WTC11 (cell line): ENCODE results near the gene KRR1.
A peak's percentile ranks its signal among the peaks of the same experiment; 100 is the strongest.

Source experiments
- CREB1 ChIP-seq: sonication (generic); formaldehyde crosslinking; IDR thresholded peaks from 2 replicates; pipeline ENCODE4 v1.8.0; 2023; ENCODE audit warnings: mild to moderate bottlenecking, missing genetic modification reagents
- CREM ChIP-seq: sonication (generic); formaldehyde crosslinking; IDR thresholded peaks from 2 replicates; pipeline ENCODE4 v1.8.1; 2022; ENCODE audit warnings: mild to moderate bottlenecking, missing genetic modification reagents, moderate library complexity
- CTCF ChIP-seq: fragments of 200-600 bp; IDR thresholded peaks from 2 replicates; pipeline ENCODE4 v1.8.0; 2022; ENCODE audit warnings: antibody characterized with exemption
- MAX ChIP-seq: sonication (generic); formaldehyde crosslinking; IDR thresholded peaks from 2 replicates; pipeline ENCODE4 v1.8.0; 2022; ENCODE audit warnings: mild to moderate bottlenecking, missing genetic modification reagents
- NFYB ChIP-seq: sonication (generic); formaldehyde crosslinking; conservative IDR thresholded peaks from 2 replicates; pipeline ENCODE4 v1.8.0; 2022; ENCODE audit warnings: low read depth, missing genetic modification reagents
- PRRX2 ChIP-seq: fragments of 250-450 bp; sonication (Bioruptor Pico); IDR thresholded peaks from 2 replicates; pipeline ENCODE4 v1.8.0; 2021; ENCODE audit warnings: mild to moderate bottlenecking
- TF ChIP-seq, protein P1 (sequence below): sonication (generic); formaldehyde crosslinking; IDR thresholded peaks from 2 replicates; pipeline ENCODE4 v1.8.1; 2023; ENCODE audit warnings: mild to moderate bottlenecking, missing genetic modification reagents

DNA sequence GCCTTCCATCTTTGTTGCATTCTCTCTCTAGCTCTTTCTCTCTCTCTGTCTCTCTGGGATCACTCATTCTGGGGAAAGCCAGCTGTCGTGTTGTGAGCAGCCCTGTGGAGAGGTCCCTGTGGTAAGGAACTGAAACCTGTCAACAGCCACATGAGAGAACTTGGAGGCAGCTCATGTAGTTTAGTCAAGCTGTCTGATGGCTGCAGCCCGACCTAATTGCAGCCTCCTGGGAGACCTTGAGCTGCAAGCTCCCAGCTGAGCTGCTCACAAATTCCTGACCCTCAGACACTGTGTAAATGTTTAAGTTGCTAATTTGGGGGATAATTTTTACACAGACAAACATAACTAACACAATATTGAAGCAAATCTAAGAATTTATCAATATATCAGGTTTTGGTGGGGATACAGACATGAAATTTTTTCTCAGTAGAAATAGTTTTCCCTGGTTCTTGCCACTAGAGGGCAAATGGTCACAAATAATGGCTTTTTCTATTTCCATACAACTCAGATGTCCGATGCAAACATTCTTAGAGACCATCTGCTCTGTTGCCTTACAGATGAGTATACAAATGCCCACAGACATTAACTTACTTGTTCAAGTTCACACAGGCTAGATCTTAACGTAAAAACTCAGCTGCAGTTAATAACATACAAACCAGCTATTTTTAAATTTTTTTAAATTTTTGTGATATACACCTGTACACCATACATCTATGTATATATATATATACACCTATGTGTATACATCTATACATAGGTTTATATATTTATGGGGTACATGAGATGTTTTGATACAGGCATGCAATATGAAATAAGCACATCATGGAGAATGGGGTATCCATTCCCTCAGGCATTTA lies 15.5 kb upstream of the KRR1 start:
- TF ChIP-seq CTCF = peak; percentile 57
- TF ChIP-seq CREB1 (CRISPR knock-in tag) = no peak
- TF ChIP-seq, protein P1, sequence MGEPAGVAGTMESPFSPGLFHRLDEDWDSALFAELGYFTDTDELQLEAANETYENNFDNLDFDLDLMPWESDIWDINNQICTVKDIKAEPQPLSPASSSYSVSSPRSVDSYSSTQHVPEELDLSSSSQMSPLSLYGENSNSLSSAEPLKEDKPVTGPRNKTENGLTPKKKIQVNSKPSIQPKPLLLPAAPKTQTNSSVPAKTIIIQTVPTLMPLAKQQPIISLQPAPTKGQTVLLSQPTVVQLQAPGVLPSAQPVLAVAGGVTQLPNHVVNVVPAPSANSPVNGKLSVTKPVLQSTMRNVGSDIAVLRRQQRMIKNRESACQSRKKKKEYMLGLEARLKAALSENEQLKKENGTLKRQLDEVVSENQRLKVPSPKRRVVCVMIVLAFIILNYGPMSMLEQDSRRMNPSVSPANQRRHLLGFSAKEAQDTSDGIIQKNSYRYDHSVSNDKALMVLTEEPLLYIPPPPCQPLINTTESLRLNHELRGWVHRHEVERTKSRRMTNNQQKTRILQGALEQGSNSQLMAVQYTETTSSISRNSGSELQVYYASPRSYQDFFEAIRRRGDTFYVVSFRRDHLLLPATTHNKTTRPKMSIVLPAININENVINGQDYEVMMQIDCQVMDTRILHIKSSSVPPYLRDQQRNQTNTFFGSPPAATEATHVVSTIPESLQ (CRISPR knock-in tag) = no peak
- no peak for TF ChIP-seq NFYB (CRISPR knock-in tag)
- TF ChIP-seq PRRX2 (CRISPR knock-in tag) = no peak
- TF ChIP-seq CREM (CRISPR knock-in tag) = no peak
- TF ChIP-seq MAX (CRISPR knock-in tag) = no peak
